GM21717 (cell line): ENCODE measurements around the gene THPO.

Experiments used
- ATAC-seq: cut with Tn5 transposase; IDR thresholded peaks from one replicate; pipeline ENCODE4 v1.9.1; 2021; ENCODE audit warnings: mild to moderate bottlenecking, moderate library complexity; ENCODE audit not compliant: unreplicated experiment

Gene THPO

GRCh38 chr3:184366619-184367289 is 11.3 kb downstream of the THPO start:
- ATAC-seq = no peak

GRCh38 chr3:184362668-184363546 is 15.1 kb downstream of the THPO start:
- ATAC-seq = peak; percentile 87

DNA sequence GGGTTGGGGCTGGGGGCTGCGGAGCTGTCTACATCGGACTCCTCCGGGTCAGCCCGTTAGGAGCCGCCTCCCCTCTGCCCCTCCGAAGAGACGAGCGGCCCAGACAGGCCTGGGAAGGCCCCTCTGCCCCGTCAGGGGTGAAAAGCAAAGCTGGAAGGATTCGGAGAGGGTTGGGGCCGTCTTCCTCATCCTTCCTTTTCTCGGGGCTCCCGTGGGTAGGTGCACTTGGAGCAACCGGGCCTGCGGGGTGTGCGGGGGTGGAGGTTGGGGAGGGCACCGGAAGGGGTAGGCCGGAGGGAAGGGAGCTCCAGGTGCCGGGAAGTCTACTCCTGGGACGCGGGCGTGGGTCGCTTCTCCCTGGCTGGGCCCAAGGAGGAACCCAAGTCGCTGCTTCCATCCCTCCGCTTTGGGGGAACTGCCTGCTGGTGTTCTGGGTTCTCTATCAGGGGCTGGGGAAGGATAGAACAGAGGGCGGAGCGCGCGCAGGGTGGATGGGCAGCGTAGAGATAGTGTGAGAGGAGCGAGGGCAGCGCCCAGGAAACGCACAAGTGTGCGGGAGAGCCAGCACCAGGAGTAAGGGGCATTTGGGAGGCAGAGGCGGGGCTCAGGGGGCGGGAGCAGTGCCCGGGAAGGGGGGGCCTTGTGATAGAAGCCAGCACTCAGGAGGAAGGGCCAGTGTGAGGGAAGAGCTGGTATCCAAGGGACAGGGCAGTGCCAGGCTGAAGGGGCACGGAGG is 15.9 kb downstream of the THPO start:
- ATAC-seq = peak; percentile 4

- ATAC-seq = peak; percentile 37
These were observed 16.5 kb downstream of the THPO start, which contains the start of the genes CLCN2 and POLR2H for GRCh38 chr3:184361532-184361931. CLCN2 (minus strand) TSS chr3:184361605; CDS start chr3:184361479, 126 bp downstream. POLR2H (plus strand) TSS chr3:184361710; CDS start chr3:184363493, 1,783 bp downstream.

GRCh38 chr3:184360929-184361531 is 17.0 kb downstream of the THPO start:
- ATAC-seq = no peak

GRCh38 chr3:184360070-184360928 is 17.7 kb downstream of the THPO start:
- ATAC-seq = no peak

DNA sequence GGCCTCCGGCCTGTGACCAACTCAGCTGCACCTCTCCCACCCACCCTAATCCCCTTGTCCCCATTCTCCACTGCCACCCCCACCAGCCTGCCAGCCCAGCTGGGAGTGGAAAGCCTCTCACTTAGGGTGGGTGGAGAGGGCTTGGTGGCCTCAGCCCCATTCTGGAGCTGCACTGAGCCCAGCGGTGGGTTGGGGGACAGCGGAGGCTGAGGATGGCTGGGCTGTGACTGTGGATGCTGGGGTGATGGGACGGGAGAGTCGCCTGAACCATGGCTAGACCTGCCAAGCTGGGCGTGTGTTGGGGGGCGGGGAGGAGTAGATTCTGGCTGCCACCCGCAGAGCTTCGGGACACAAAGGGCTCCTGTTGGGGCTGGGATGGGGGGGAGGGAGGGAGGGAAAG is 18.4 kb downstream of the THPO start:
- no peak for ATAC-seq

DNA sequence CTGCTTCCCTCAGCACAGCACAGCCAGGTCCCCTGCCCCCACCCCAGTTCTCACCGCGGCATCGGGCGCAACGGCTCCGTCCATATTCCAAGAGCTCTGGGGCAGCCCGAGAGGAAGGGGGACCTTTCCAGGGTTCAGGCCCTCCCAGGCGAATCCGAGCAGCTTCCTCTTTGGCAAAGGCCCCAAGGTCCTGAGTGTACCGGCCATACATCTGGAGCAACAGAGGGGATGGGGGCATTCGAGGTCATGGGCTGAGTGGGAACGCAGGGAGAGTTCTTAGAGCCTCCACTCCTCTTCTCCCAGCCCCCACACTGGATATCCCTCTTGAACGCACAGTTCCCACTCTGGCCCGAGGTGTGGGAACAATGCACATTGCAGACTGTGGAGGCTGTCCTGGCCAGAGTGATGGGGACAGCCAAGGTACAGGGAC is 19.1 kb downstream of the THPO start:
- no peak for ATAC-seq

DNA sequence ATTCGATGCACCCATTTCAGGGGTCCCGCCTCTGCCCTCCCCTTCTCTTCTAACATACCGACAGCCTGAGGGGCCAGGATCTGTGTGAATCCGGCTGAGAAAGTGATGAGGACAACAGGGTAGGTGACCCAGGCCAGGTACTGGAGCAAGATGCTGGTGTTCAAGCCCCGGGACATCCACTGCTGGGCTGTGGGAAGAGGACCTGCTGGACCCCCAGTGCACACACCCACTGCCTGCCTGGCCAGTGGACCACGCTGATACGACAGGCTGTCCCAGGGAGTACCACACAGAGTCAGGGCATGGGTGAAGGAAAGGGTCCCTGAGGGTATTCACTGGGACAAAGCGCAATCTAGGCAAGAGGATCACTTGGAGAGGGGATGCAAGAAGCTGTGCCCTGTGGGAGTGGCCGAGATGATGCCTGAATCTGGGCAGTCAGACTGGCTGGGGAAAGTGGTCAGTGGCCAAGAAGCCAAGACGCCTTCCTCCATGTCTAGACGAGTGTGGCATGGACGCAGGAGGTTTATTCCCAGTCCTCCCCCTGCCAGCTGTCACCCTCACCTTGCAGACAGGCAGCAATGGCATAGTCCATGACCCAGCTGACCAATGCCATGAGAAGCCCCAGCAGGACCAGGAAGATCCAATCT is 19.8 kb downstream of the THPO start:
- ATAC-seq = no peak

- ATAC-seq = no peak
These were observed 20.5 kb downstream of the THPO start for GRCh38 chr3:184357248-184358123.

DNA sequence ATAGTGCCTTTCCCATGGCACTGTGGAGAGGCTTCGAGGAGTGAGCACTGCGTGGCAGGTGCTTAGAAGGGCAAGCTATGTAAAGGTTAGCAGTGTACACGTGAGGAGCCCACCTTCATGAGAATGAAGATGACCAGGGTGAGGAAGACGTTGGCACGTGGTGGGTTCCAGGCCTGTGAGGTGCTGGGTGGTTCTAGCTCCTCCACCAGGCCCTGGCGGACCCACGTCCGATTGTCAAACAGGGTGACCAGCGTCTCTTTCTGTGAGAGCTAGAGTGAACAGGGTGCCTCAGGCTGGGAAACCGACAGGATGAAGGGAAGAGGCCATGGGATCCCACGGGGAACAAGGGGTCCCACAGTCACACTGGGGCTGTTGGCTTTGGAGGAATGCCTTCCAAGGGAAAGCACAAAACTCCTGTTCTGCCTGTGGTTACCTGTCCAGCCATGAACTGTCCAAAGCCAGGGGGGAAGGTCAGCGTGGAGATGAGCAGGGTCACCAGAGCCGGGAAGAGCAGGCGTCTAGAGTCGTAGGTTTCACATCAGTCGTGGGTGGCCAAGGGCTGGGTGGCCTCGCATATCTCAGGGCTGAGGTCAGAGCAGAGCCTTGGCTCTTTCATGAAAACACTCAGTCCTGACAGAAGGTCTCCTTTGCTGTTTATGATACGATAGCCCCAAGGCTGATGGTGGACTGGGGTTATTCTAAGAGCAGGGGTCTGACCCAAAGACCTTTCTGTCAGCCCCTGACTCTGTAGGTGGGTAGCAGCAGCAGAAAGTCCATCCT is 22.6 kb downstream of the THPO start:
- no peak for ATAC-seq

GRCh38 chr3:184354754-184355153 is 23.3 kb downstream of the THPO start:
- ATAC-seq = no peak

GRCh38 chr3:184354121-184354728 is 23.8 kb downstream of the THPO start:
- ATAC-seq = no peak

GRCh38 chr3:184353546-184353941 is 24.5 kb downstream of the THPO start:
- ATAC-seq = no peak

GRCh38 chr3:184352897-184353545 is 25.0 kb downstream of the THPO start:
- no peak for ATAC-seq

GRCh38 chr3:184352149-184352785 is 25.7 kb downstream of the THPO start:
- ATAC-seq = no peak
